ENCODE measurements around the gene BLMH. TPM values are rescaled to one million over a fixed set of nuclear protein-coding genes. Genes with fewer than 3 reads are reported as not detected.

Gene BLMH
- polyA plus RNA-seq, 1 of the 3 experiments (the other 2 are of a cell fraction) = 19.4 TPM

GRCh38 chr17:30316736-30317135 lies 25.0 kb upstream of the BLMH start:
- POLR2A ChIA-PET = no interaction called here

GRCh38 chr17:30315106-30315505 lies 23.4 kb upstream of the BLMH start:
- Histone ChIP-seq H3K4me3 (ENCODE audit: low read depth in 2 of 2, low read length in 1 of 2) (no peak overlapping the region), H3K9me2 (no peaks in the 10 kb centered on the region), H3K79me2 (ENCODE audit: insufficient read depth) (no peaks in the 10 kb centered on the region), H3K4me1 (ENCODE audit: control insufficient read depth in 1 of 2, insufficient read depth in 2 of 2, low read depth in 1 of 2, low read length in 1 of 2) (no peaks in the 10 kb centered on the region), H3K9me3 (no peaks in the 10 kb centered on the region), H3K4me2 (no peak overlapping the region), H4K20me1 (ENCODE audit: insufficient read depth) (no peaks in the 10 kb centered on the region), H3K27me3 (ENCODE audit: insufficient read depth) (no peaks in the 10 kb centered on the region), H2AFZ (ENCODE audit: low read depth) (no peak overlapping the region), H3K27ac (ENCODE audit: low read depth in 2 of 2, low read length in 1 of 2) (no peak overlapping the region), H3K9ac (no peak overlapping the region), H3K36me3 (replicated peaks in 1 of 2; ENCODE audit: control insufficient read depth in 1 of 2, insufficient read depth in 2 of 2, low read length in 1 of 2) (no peaks in the 10 kb centered on the region), H3F3A (replicated peaks; ENCODE audit: insufficient read depth) (no peaks in the 10 kb centered on the region)
- ChIA-PET CTCF (interaction anchor here (0.7 to 1.5 kb wide), 2 partner anchors 10 to 24 kb away, joined by 3 to 4 read pairs; no protein-coding TSS in a partner anchor), POLR2A (no interaction called here)
- DNase-seq = no peak
- WGBS (ENCODE audit: low lambda C conversion rate) = 67% methylated on average over 2 of the region's 2 CpGs
- TF ChIP-seq NRF1 (IDR thresholded peaks at IDR 0.05; ENCODE audit: low read depth, low read length) (no peak), REST (IDR thresholded peaks at IDR 0.05; ENCODE audit: low read depth, low read length) (no peak), SMC3 (IDR thresholded peaks at IDR 0.05; ENCODE audit: low read depth, low read length) (no peak), ZBTB33 (IDR thresholded peaks at IDR 0.05; ENCODE audit: borderline replicate concordance, low read depth) (no peak), RXRA (IDR thresholded peaks at IDR 0.05; ENCODE audit: borderline replicate concordance, low read depth) (no peak), FOXJ3 (CRISPR knock-in tag; IDR thresholded peaks at IDR 0.05) (no peak), NFIC (IDR thresholded peaks at IDR 0.05; ENCODE audit: borderline replicate concordance) (no peak), GATA2 (CRISPR knock-in tag; IDR thresholded peaks at IDR 0.05) (no peak)

More at GRCh38 chr17:30316736-30317135, 25.0 kb upstream of the BLMH start:
- no peaks in the 10 kb centered on the region for H3K27me3 ChIP-seq (ENCODE audit: insufficient read depth)
- H3K4me1 ChIP-seq (ENCODE audit: control insufficient read depth in 1 of 2, insufficient read depth in 2 of 2, low read depth in 1 of 2, low read length in 1 of 2) = no peaks in the 10 kb centered on the region
- no peaks in the 10 kb centered on the region for H3K9me3 ChIP-seq
- no peaks in the 10 kb centered on the region for H3K9me2 ChIP-seq
- no peaks in the 10 kb centered on the region for H4K20me1 ChIP-seq (ENCODE audit: insufficient read depth)
- no peaks in the 10 kb centered on the region for H3F3A ChIP-seq (replicated peaks; ENCODE audit: insufficient read depth)
- WGBS (ENCODE audit: low lambda C conversion rate) = 93% methylated on average over 1 of the region's 1 CpG
- H3K9ac ChIP-seq = no peak overlapping the region
- CTCF ChIA-PET = no interaction called here
- DNase-seq = no peak
- H2AFZ ChIP-seq (ENCODE audit: low read depth) = no peak overlapping the region
- no peaks in the 10 kb centered on the region for H3K79me2 ChIP-seq (ENCODE audit: insufficient read depth)
- H3K36me3 ChIP-seq (replicated peaks in 1 of 2; ENCODE audit: control insufficient read depth in 1 of 2, insufficient read depth in 2 of 2, low read length in 1 of 2) = no peaks in the 10 kb centered on the region
- TF ChIP-seq FOXJ3 (CRISPR knock-in tag; IDR thresholded peaks at IDR 0.05) (no peak), USF1 (IDR thresholded peaks at IDR 0.05; ENCODE audit: borderline replicate concordance, low read depth) (no peak), GABPA (IDR thresholded peaks at IDR 0.05; ENCODE audit: low read depth) (no peak), ELF1 (IDR thresholded peaks at IDR 0.05) (no peak), EP300 (IDR thresholded peaks at IDR 0.05; ENCODE audit: borderline replicate concordance in 1 of 2, low read depth in 1 of 2, low read length in 1 of 2) (no peak), MEF2A (IDR thresholded peaks at IDR 0.05; ENCODE audit: borderline replicate concordance, low read depth) (no peak), TEAD4 (IDR thresholded peaks at IDR 0.05; ENCODE audit: borderline replicate concordance, insufficient read depth) (no peak), SMC3 (IDR thresholded peaks at IDR 0.05; ENCODE audit: low read depth, low read length) (no peak), ZBTB33 (IDR thresholded peaks at IDR 0.05; ENCODE audit: borderline replicate concordance, low read depth) (no peak), CHD2 (IDR thresholded peaks at IDR 0.05; ENCODE audit: low read length, partially characterized antibody) (no peak), RXRA (IDR thresholded peaks at IDR 0.05; ENCODE audit: borderline replicate concordance, low read depth) (no peak), NRF1 (IDR thresholded peaks at IDR 0.05; ENCODE audit: low read depth, low read length) (no peak), FOSL2 (IDR thresholded peaks at IDR 0.05; ENCODE audit: borderline replicate concordance, low read depth) (no peak), EZH2phosphoT487 (IDR thresholded peaks at IDR 0.05; ENCODE audit: borderline replicate concordance, low read depth) (no peak), POLR2AphosphoS5 (IDR thresholded peaks at IDR 0.05; ENCODE audit: low read depth, low read length) (no peak), RCOR1 (IDR thresholded peaks at IDR 0.05; ENCODE audit: low read length) (no peak), SIN3A (IDR thresholded peaks at IDR 0.05; ENCODE audit: borderline replicate concordance, low read depth, low read length) (no peak)
- no peak overlapping the region for H3K4me2 ChIP-seq
- H3K4me3 ChIP-seq (ENCODE audit: low read depth in 2 of 2, low read length in 1 of 2) = no peak overlapping the region
- H3K27ac ChIP-seq (ENCODE audit: low read depth in 2 of 2, low read length in 1 of 2) = no peak overlapping the region
